Activated CD4-positive, alpha-beta T cell treated with anti-CD3 and anti-CD28 coated beads for 4 hours (primary cell): ENCODE results near the gene DDX27.
"Not testable (repeated sequence)": the region's sequence is repeated elsewhere in the genome, so short reads cannot be mapped to it uniquely, and the experiment has no call there.

Experiments
- DNase-seq, 2 donors: peaks; one replicate each; pipeline ENCODE4 v3.0.0-alpha.2; 2020

Gene DDX27

DNA sequence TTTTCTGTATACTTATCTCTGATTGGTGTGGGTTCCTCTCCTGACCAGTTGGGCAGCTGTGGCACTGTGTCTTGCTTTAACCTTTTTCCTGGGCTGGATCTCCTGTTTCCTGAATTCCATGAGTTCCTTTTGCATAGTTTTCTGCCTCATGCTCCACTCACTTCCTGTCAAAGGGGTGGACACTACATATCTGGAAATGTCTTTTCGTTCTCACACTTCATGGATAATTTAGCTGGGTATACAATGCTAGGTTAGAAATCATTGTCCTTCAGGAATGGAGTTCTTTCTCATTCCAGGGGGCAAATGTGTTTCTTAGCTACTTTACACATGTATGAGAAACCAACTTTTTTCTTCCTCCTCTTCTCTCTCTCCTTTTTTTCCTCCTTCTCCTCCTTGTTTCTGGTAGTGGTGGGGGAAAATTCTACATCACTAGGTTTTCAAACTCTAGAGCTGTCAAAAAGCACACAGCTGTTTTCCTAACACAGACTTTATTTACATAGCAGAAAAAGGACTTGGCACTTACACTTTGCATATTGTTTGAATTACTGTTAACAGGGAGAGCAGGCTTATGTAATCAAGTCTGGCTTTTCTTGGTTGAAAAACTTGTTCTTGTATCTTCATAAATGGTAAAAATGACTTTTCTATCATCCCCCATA, 9.0 kb upstream of the DDX27 start:
- no peak for DNase-seq

DNA sequence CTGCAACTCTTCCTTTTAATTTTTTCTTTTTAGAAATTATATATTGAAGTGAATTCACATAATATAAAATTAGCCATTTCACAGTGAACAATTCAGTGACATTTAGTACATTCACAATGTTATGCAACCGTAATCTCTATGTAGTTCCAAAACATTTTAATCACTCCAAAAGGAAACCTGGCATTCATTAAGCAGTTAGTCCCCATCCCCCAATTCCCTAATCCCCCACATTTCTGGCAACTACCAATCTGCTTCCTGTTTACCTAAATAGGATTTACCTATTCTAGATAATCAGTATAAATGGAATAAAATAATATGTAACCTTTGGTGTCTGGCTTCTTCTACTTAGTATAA, 8.5 kb upstream of the DDX27 start:
- no peak for DNase-seq

GRCh38 chr20:49214571-49214970, 4.6 kb upstream of the DDX27 start:
- DNase-seq = no peak

GRCh38 chr20:49215232-49215631, 4.0 kb upstream of the DDX27 start:
- no peak for DNase-seq

DNA sequence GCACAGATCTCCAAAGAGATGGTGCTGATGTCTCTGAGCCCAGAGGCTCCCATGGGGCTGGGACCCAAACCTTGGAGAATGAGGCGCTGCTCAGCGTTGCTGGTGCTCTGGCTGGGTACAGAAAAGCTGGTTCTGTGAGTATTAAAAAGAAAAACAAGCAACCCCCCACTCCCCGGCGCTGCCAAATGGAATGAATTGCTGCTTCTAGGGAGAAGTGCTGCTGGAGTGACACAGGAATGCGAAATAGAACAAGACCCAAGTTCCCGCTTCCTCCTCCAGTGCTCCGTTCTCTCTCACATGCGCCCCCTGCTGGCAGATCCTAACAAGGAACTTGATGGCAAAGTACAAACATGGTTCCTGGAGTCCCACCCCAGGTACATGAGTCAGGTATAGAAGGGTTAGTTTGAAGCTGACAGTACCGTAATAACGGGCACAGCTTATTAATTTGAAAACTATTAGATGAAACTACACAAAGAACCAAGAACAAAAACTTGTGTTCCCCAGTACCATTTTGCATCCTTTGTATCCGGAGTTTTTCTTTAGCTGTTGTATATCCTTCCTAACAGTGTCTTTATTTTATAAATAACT, 2.1 kb upstream of the DDX27 start:
- DNase-seq = peak; percentile 93 to 98

- DNase-seq = not testable (repeated sequence)
Observed at GRCh38 chr20:49218739-49219090, 501 bp upstream of the DDX27 start.

DNA sequence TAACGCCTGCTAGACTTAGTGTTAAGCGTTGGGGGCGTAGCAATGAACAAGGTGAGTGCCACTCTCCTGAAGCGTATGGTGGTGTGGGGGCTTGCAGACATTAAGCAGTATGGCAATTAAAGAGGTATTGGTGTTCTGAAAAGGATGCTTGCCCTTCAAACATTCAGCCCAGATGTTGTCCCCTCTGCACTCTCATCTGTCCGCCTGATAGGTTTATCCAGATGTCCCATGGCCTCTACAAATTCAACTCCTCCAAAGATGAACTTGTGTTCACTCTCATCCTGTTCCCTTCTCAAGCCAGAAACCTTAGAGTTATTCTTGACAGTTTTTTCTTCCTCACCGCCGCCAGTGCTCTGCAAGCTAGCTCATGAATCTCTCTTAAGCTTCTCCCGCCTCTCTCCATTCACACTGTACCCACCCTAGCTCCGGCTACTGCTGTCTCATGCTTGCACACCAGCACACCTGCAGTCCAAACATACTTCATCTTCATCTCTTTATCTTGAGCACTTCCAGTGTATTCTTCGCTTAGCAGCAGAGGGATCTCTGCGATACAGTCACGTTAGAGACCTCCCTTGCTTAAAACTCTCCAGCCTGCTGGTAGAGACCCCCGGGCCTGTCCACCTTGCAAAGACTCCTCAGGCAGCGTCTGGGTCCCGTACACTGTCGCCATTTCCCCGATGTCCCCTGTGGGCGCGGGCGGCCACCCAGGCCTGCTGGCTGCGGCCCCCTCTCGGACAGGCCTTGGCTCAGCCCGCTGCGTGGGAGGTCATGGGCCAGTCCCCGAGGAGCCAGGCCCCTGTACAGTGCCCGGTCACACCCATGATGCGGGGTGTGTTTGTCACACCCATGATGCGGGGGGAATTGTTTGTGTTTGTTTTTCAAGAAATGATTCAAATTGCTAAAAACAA, 962 bp downstream of the DDX27 start:
- no peak for DNase-seq

DNA sequence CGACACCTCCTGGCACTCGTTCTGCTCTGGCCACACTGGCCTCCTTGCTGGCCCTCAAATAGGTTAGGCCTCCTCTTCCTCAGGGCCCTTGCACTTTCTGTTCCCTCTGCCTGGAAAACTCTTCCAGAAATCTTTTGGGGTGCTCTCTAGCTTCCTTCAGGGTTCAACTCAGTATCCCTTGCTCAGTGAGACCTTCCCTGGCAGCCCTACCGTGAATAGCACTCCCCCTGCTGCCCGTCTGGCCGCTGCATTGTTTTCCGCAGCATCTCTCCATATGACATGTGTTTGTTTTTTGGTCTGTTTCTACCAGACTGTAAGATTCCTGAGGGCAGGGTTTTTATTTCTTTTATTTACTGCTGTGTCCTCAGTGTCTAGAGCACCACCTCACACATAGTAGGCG, 6.7 kb downstream of the DDX27 start:
- DNase-seq = no peak

- no peak for DNase-seq
Observed at GRCh38 chr20:49228676-49229075, 9.5 kb downstream of the DDX27 start.

- DNase-seq = no peak
Observed at GRCh38 chr20:49229381-49229780, 10.2 kb downstream of the DDX27 start.

- no peak for DNase-seq
Observed at GRCh38 chr20:49230021-49230420, 10.8 kb downstream of the DDX27 start.

- no peak for DNase-seq
Observed at GRCh38 chr20:49230561-49231133, 11.4 kb downstream of the DDX27 start.

- DNase-seq = no peak
Observed at GRCh38 chr20:49231471-49231870, 12.3 kb downstream of the DDX27 start.

DNA sequence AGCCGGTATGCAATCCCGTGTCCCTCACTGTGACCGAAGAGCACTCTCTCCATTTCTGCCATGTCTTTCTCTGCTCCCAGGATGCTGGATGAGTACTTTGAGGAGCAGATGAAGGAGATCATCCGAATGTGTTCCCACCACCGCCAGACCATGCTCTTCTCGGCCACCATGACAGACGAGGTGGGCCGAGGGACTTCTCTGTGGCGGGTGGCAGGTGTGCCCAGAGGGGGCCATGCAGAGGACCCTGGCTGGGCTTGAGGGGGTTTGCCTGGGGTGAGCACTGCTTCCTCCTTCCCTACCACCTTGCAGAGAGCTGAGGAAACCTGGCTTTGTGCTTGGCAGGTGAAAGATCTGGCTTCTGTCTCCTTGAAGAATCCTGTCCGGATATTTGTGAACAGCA, 14.0 kb downstream of the DDX27 start:
- no peak for DNase-seq

GRCh38 chr20:49234831-49235230, 15.6 kb downstream of the DDX27 start:
- no peak for DNase-seq

GRCh38 chr20:49236301-49236700, 17.1 kb downstream of the DDX27 start:
- no peak for DNase-seq

GRCh38 chr20:49237531-49237930, 18.3 kb downstream of the DDX27 start:
- no peak for DNase-seq

- peak in 1 of 2 donors; percentile 25 for DNase-seq
Observed at GRCh38 chr20:49245921-49246740, 26.9 kb downstream of the DDX27 start.

DNA sequence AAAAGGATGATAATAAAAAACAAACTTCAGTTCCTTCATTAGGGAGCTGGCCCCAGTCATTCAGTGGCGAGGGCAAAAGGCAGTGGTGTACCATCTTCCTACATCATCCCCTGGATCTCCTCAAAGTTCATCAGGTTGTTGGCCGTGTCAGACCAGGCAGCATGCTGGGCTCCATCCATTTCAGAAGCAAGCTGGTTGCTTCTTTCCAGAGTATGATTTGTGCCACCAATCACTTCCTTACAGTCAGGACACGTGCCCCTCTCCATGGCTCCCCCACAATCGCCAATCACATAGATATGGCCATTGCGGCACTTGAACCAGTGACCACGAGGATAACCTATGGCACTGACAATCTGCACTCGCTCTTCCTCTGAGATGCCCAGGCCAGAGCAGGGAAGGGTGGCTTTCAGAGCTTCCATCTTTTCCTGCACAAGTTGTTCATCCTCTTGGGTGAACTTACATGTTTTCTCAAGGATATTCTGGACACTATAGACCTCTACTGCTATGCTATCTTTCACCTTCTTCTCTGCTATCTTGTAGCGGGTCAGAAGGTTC, 28.0 kb downstream of the DDX27 start:
- no peak for DNase-seq

- DNase-seq = no peak
Observed at GRCh38 chr20:49247792-49248191, 28.6 kb downstream of the DDX27 start.

DNA sequence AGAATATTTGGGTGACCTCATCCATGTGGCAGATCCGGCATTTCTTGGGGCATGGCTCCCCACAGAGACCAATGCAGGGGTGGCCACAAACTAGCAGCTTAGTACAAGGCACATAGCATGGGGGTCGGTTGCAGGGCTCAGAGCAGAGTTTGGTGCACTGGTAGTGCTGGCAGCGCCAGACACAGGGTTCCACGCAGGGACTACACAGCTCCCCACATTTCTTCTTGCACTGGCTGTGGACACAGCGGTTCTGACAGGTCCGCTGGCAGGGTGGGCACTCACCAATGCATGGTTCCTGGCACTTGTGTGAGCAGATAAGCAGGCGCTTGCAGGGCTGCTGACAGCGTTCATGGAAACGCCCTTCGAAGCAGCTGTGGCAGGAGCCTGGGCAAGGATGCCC, 29.1 kb downstream of the DDX27 start:
- DNase-seq = no peak

DNA sequence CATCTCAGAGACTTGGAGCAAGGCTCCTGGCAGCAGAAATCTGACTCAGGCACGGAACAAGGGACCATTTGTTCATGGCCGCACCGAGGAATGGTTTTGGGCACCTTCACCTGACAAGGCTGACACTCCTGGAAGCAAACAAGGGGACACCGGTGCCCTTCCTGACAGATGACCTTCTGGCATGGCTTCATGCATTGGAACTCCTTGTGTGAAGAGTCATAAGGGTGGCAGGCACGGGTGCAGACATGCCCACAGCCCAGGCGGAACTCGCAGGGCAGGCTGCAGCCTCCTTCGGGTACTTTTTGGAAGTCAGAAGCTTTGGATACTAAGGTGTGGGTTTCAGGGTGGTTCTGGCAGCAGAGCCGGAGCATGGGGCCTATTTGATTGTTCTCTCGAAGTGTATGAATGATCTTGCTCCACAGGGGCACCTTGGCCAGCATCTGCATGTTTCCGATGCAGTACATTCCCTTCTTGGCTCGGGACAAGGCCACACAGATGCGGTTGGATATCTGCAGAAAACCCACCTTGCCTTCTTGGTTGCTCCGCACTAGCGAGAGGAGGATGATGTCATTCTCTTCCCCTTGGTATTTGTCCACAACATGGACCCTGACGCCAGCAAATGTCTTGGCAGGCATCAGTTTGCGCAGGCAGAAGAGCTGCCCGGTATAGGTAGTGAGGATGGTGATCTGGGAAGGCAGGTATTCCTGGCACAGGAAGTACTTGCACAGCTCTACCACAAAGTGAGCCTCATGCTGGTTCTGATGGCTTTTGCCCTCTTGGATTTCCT, 29.9 kb downstream of the DDX27 start:
- DNase-seq = no peak
